Endothelial cell of umbilical vein (primary cell): ENCODE results near the gene NKX2-3.

ENCODE experiments used
- CTCF ChIP-seq, 2 donors: IDR thresholded peaks; 1 replicate in 1 of 2; 2 replicates in 1 of 2; pipeline ENCODE4 v1.5.1; 2011; ENCODE audit warnings: low read length in 2 of 2, mild to moderate bottlenecking in 2 of 2, moderate library complexity in 2 of 2, control low read depth in 1 of 2, inconsistent platforms in 1 of 2, low read depth in 1 of 2; ENCODE audit not compliant: insufficient read depth in 1 of 2; ENCODE audit errors: extremely low read depth in 1 of 2
- EZH2 ChIP-seq: IDR thresholded peaks from 2 replicates; pipeline ENCODE4 v1.6.1; 2012; ENCODE audit warnings: borderline replicate concordance, low read depth, mild to moderate bottlenecking, moderate library complexity, low read length, inconsistent platforms; ENCODE audit not compliant: severe bottlenecking
- FOS ChIP-seq: IDR thresholded peaks from 2 replicates; pipeline ENCODE4 v1.6.1; 2011; ENCODE audit warnings: mild to moderate bottlenecking, low read length, moderate library complexity, borderline replicate concordance; ENCODE audit not compliant: insufficient read depth
- GATA2 ChIP-seq: IDR thresholded peaks from 2 replicates; pipeline ENCODE4 v1.7.0; 2011; ENCODE audit warnings: low read depth, mild to moderate bottlenecking, moderate library complexity, mixed read lengths, low read length; ENCODE audit not compliant: insufficient read length, insufficient read depth
- JUN ChIP-seq: IDR thresholded peaks from 2 replicates; pipeline ENCODE4 v1.6.1; 2011; ENCODE audit warnings: borderline replicate concordance, low read depth; ENCODE audit not compliant: insufficient read length, insufficient read depth
- MAX ChIP-seq: IDR thresholded peaks from 2 replicates; pipeline ENCODE4 v1.6.1; 2011; ENCODE audit not compliant: insufficient read depth, insufficient read length
- POLR2A ChIP-seq: IDR thresholded peaks from 2 replicates; pipeline ENCODE4 v1.6.1; 2012; ENCODE audit warnings: low read depth, mild to moderate bottlenecking, control low read depth, low read length
- POLR2AphosphoS5 ChIP-seq: IDR thresholded peaks from 2 replicates; pipeline ENCODE4 v1.6.1; 2012; ENCODE audit warnings: low read depth, mild to moderate bottlenecking, control low read depth, low read length, moderate library complexity; ENCODE audit not compliant: insufficient read depth

GRCh38 chr10:99520847-99521764 is 11.6 kb upstream of the NKX2-3 start:
- TF ChIP-seq POLR2A (no peak), CTCF (IDR thresholded peaks at IDR 0.05; ENCODE audit: extremely low read depth in 1 of 2, insufficient read depth in 1 of 2, low read depth in 1 of 2, low read length in 2 of 2) (no peak), GATA2 (no peak), FOS (no peak), EZH2 (no peak), MAX (no peak), POLR2AphosphoS5 (no peak), JUN (no peak)
